Fibroblast of peridontal ligament (primary cell): Measurements from ENCODE around the gene DLG2.
A peak's percentile ranks its signal among the peaks of the same experiment; 100 is the strongest.
"Not testable (repeated sequence)": the region's sequence is repeated elsewhere in the genome, so short reads cannot be mapped to it uniquely, and the experiment has no call there.

ENCODE experiments used
- DNase-seq: peaks from one replicate; pipeline ENCODE4 v3.0.0-alpha.2; 2010; ENCODE audit errors: extremely low read depth

The DLG2 gene

GRCh38 chr11:85232559-85232958, 394.6 kb downstream of the DLG2 start:
- no peak for DNase-seq

- DNase-seq, result no peak
Observed at GRCh38 chr11:85231588-85231987, 395.6 kb downstream of the DLG2 start.

- not testable (repeated sequence) for DNase-seq
Observed at GRCh38 chr11:85229723-85230122, 397.4 kb downstream of the DLG2 start.

GRCh38 chr11:85196968-85197367, 430.2 kb downstream of the DLG2 start:
- DNase-seq, result no peak

- DNase-seq, result no peak
Observed at GRCh38 chr11:85195934-85196333, 431.2 kb downstream of the DLG2 start.

- DNase-seq, result peak; percentile 2
Observed at GRCh38 chr11:85187992-85188391, 439.2 kb downstream of the DLG2 start.

GRCh38 chr11:85184721-85185120, 442.4 kb downstream of the DLG2 start:
- DNase-seq, result no peak

GRCh38 chr11:85182441-85183387, 444.4 kb downstream of the DLG2 start:
- peak; percentile 35 for DNase-seq

GRCh38 chr11:85180528-85180927, 446.6 kb downstream of the DLG2 start:
- DNase-seq, result peak; percentile 8

- DNase-seq, result no peak
Observed at GRCh38 chr11:85171648-85172257, 455.4 kb downstream of the DLG2 start.

- peak; percentile 25 for DNase-seq
Observed at GRCh38 chr11:85170184-85170583, 457.0 kb downstream of the DLG2 start.

- DNase-seq, result no peak
Observed at GRCh38 chr11:85167471-85167870, 459.7 kb downstream of the DLG2 start.

- DNase-seq, result no peak
Observed at GRCh38 chr11:85167038-85167437, 460.1 kb downstream of the DLG2 start.

GRCh38 chr11:85165819-85166218, 461.3 kb downstream of the DLG2 start:
- no peak for DNase-seq

- DNase-seq, result no peak
Observed at GRCh38 chr11:85164743-85165142, 462.4 kb downstream of the DLG2 start.

GRCh38 chr11:85154294-85154693, 472.9 kb downstream of the DLG2 start:
- no peak for DNase-seq

GRCh38 chr11:85137597-85137996, 489.5 kb downstream of the DLG2 start:
- DNase-seq, result no peak

- DNase-seq, result no peak
Observed at GRCh38 chr11:85133636-85134035, 493.5 kb downstream of the DLG2 start.

- peak; percentile 15 for DNase-seq
Observed at GRCh38 chr11:85132851-85133585, 494.1 kb downstream of the DLG2 start.

GRCh38 chr11:85127349-85127748, 499.8 kb downstream of the DLG2 start:
- DNase-seq, result no peak

- no peak for DNase-seq
Observed at GRCh38 chr11:85123752-85124231, 503.4 kb downstream of the DLG2 start.

- DNase-seq, result no peak
Observed at GRCh38 chr11:85118151-85118550, 509.0 kb downstream of the DLG2 start.
